ENCODE data around the gene PEPD. TPM values are rescaled to one million over a fixed set of nuclear protein-coding genes. Genes with fewer than 3 reads are reported as not detected.
"Not testable (repeated sequence)": the region's sequence is repeated elsewhere in the genome, so short reads cannot be mapped to it uniquely, and the experiment has no call there.

Gene PEPD
- 27.7 TPM for polyA plus RNA-seq (2013)

- peak; percentile 84 to 86 (median 86) for DNase-seq
- H3K27me3 ChIP-seq (replicated peaks in 2 of 5; ENCODE audit: control insufficient read depth in 4 of 5, insufficient read depth in 5 of 5, low read length in 4 of 5): peaks cover 0 to 4% (median 0%) of the 10 kb centered on the region in 5 experiments
- peaks cover 0 to 19% (median 14%) of the 10 kb centered on the region in 4 experiments for H3K4me1 ChIP-seq (ENCODE audit: control extremely low read depth in 1 of 4, control insufficient read depth in 4 of 4, insufficient read depth in 4 of 4, low read length in 3 of 4)
- ChIA-PET CTCF (interaction anchor here (2.0 kb wide), 1 partner anchor 10 kb away, joined by 5 read pairs; no protein-coding TSS in a partner anchor), POLR2A (interaction anchor here (0.6 kb wide), 1 partner anchor 605 kb away, joined by 4 read pairs; no protein-coding TSS in a partner anchor)
- peak within 1 kb of the TSS; percentile 56 to 90 (median 81) for H3K4me3 ChIP-seq (ENCODE audit: control insufficient read depth in 1 of 7, extremely low read depth in 1 of 7, insufficient read depth in 4 of 7, low read depth in 2 of 7, low read length in 6 of 7)
- 2% methylated on average over 64 of the region's 69 CpGs for WGBS (ENCODE audit: insufficient coverage)
- H3K36me3 ChIP-seq (ENCODE audit: control insufficient read depth in 4 of 4, insufficient read depth in 4 of 4, low read length in 3 of 4): no peaks in the 10 kb centered on the region
- no peaks in the 10 kb centered on the region for H3K9me3 ChIP-seq (ENCODE audit: control extremely low read depth in 1 of 5, control insufficient read depth in 4 of 5, insufficient read depth in 2 of 5, low read depth in 1 of 5, low read length in 4 of 5)
- no peak within 1 kb of the TSS for H3K27ac ChIP-seq (ENCODE audit: insufficient read depth in 1 of 2, low read depth in 1 of 2, low read length in 2 of 2, poor library complexity in 1 of 2, severe bottlenecking in 2 of 2)
Measured at GRCh38 chr19:33521480-33522370, at the start of gene PEPD. Gene PEPD (minus strand): TSS chr19:33521791. CDS start chr19:33521760, 31 bp downstream.

GRCh38 chr19:33569821-33570220 lies 48.2 kb upstream of the PEPD start:
- peaks cover 3 to 36% (median 7%) of the 10 kb centered on the region in 5 experiments for H3K27me3 ChIP-seq (replicated peaks in 2 of 5; ENCODE audit: control insufficient read depth in 4 of 5, insufficient read depth in 5 of 5, low read length in 4 of 5)
- no peak for DNase-seq
- ChIA-PET CTCF (no interaction called here), POLR2A (no interaction called here)
- H3K4me1 ChIP-seq (ENCODE audit: control extremely low read depth in 1 of 4, control insufficient read depth in 4 of 4, insufficient read depth in 4 of 4, low read length in 3 of 4): no peaks in the 10 kb centered on the region
- peaks cover 1 to 11% (median 6%) of the 10 kb centered on the region in 5 experiments for H3K9me3 ChIP-seq (ENCODE audit: control extremely low read depth in 1 of 5, control insufficient read depth in 4 of 5, insufficient read depth in 2 of 5, low read depth in 1 of 5, low read length in 4 of 5)
- no peak overlapping the region for H3K27ac ChIP-seq (ENCODE audit: insufficient read depth in 1 of 2, low read depth in 1 of 2, low read length in 2 of 2, poor library complexity in 1 of 2, severe bottlenecking in 2 of 2)
- 70% methylated on average over 2 of the region's 5 CpGs for WGBS (ENCODE audit: insufficient coverage)
- no peak overlapping the region for H3K4me3 ChIP-seq (ENCODE audit: control insufficient read depth in 1 of 7, extremely low read depth in 1 of 7, insufficient read depth in 4 of 7, low read depth in 2 of 7, low read length in 6 of 7)
- H3K36me3 ChIP-seq (ENCODE audit: control insufficient read depth in 4 of 4, insufficient read depth in 4 of 4, low read length in 3 of 4): no peaks in the 10 kb centered on the region

DNA sequence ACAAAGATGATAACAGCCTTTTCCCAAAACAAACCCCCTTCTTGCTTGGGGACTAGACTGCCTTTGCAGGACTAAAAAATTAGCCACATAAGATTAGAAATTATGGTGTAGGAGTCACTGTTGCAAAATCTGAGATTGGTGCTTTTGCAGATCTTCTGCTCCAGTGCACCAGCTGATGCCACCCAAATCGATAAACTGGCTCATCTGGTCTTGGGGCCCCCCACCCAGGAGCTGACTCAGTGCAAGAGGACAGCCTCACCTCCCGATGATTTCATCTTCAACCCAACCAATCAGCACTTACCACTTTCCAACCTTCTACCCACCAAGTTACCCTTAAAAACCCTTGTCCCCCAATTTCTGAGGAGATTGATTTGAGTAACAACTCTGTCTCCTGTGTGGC lies 47.1 kb upstream of the PEPD start:
- Histone ChIP-seq H3K4me3 (ENCODE audit: control insufficient read depth in 1 of 7, extremely low read depth in 1 of 7, insufficient read depth in 4 of 7, low read depth in 2 of 7, low read length in 6 of 7) (no peak overlapping the region), H3K27me3 (replicated peaks in 2 of 5; ENCODE audit: control insufficient read depth in 4 of 5, insufficient read depth in 5 of 5, low read length in 4 of 5) (peaks cover 4 to 35% (median 7%) of the 10 kb centered on the region in 5 experiments), H3K9me3 (ENCODE audit: control extremely low read depth in 1 of 5, control insufficient read depth in 4 of 5, insufficient read depth in 2 of 5, low read depth in 1 of 5, low read length in 4 of 5) (peaks cover 0 to 3% (median under 1%) of the 10 kb centered on the region in 5 experiments), H3K36me3 (ENCODE audit: control insufficient read depth in 4 of 4, insufficient read depth in 4 of 4, low read length in 3 of 4) (no peaks in the 10 kb centered on the region), H3K4me1 (ENCODE audit: control extremely low read depth in 1 of 4, control insufficient read depth in 4 of 4, insufficient read depth in 4 of 4, low read length in 3 of 4) (no peaks in the 10 kb centered on the region), H3K27ac (ENCODE audit: insufficient read depth in 1 of 2, low read depth in 1 of 2, low read length in 2 of 2, poor library complexity in 1 of 2, severe bottlenecking in 2 of 2) (no peak overlapping the region)
- ChIA-PET CTCF (no interaction called here), POLR2A (no interaction called here)
- no peak for DNase-seq
- WGBS (ENCODE audit: insufficient coverage): 94% methylated on average over 2 of the region's 2 CpGs

DNA sequence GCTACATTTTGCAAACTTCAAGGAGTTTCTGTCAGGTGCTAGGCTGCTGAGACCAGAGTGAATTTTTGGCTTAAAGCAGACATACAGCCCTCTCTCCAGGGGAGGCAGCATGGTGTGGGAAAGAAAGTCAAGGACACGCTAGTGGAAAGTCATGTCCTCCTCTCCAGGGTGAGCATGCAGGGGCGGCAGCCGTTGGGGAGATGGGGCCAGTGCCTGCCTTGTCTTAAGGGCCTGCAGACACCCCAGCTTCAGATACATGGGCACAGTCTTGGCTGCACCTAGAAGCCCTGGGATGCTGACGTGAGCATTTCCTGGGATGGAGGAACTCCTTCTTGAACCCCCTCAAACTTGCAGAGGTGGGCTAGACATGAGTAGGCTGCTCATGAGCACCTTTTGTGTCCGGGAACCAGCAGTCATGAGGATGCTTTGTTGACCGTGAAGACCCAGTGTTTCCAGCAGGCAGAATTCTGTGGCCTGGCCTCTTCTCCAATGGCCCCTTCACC lies 43.3 kb upstream of the PEPD start:
- no peak for DNase-seq
- no peaks in the 10 kb centered on the region for H3K4me1 ChIP-seq (ENCODE audit: control extremely low read depth in 1 of 4, control insufficient read depth in 4 of 4, insufficient read depth in 4 of 4, low read length in 3 of 4)
- POLR2A ChIA-PET: no interaction called here
- H3K36me3 ChIP-seq (ENCODE audit: control insufficient read depth in 4 of 4, insufficient read depth in 4 of 4, low read length in 3 of 4): no peaks in the 10 kb centered on the region
- H3K27me3 ChIP-seq (replicated peaks in 2 of 5; ENCODE audit: control insufficient read depth in 4 of 5, insufficient read depth in 5 of 5, low read length in 4 of 5): peaks cover 0 to 30% (median 8%) of the 10 kb centered on the region in 5 experiments
- H3K27ac ChIP-seq (ENCODE audit: insufficient read depth in 1 of 2, low read depth in 1 of 2, low read length in 2 of 2, poor library complexity in 1 of 2, severe bottlenecking in 2 of 2): no peak overlapping the region
- CTCF ChIA-PET: no interaction called here
- no peaks in the 10 kb centered on the region for H3K9me3 ChIP-seq (ENCODE audit: control extremely low read depth in 1 of 5, control insufficient read depth in 4 of 5, insufficient read depth in 2 of 5, low read depth in 1 of 5, low read length in 4 of 5)
- H3K4me3 ChIP-seq (ENCODE audit: control insufficient read depth in 1 of 7, extremely low read depth in 1 of 7, insufficient read depth in 4 of 7, low read depth in 2 of 7, low read length in 6 of 7): no peak overlapping the region
- WGBS (ENCODE audit: insufficient coverage): 79% methylated on average over 6 of the region's 6 CpGs

- no peaks in the 10 kb centered on the region for H3K36me3 ChIP-seq (ENCODE audit: control insufficient read depth in 4 of 4, insufficient read depth in 4 of 4, low read length in 3 of 4)
- POLR2A ChIA-PET: no interaction called here
- no peaks in the 10 kb centered on the region for H3K9me3 ChIP-seq (ENCODE audit: control extremely low read depth in 1 of 5, control insufficient read depth in 4 of 5, insufficient read depth in 2 of 5, low read depth in 1 of 5, low read length in 4 of 5)
- CTCF ChIA-PET: interaction anchor here (1.2 kb wide), 1 partner anchor 9 kb away, joined by 3 read pairs; no protein-coding TSS in a partner anchor
- DNase-seq: no peak
- H3K4me3 ChIP-seq (ENCODE audit: control insufficient read depth in 1 of 7, extremely low read depth in 1 of 7, insufficient read depth in 4 of 7, low read depth in 2 of 7, low read length in 6 of 7): no peak overlapping the region
- 91% methylated on average over 7 of the region's 7 CpGs for WGBS (ENCODE audit: insufficient coverage)
- peaks cover 0 to 21% (median 4%) of the 10 kb centered on the region in 5 experiments for H3K27me3 ChIP-seq (replicated peaks in 2 of 5; ENCODE audit: control insufficient read depth in 4 of 5, insufficient read depth in 5 of 5, low read length in 4 of 5)
- H3K27ac ChIP-seq (ENCODE audit: insufficient read depth in 1 of 2, low read depth in 1 of 2, low read length in 2 of 2, poor library complexity in 1 of 2, severe bottlenecking in 2 of 2): no peak overlapping the region
- no peaks in the 10 kb centered on the region for H3K4me1 ChIP-seq (ENCODE audit: control extremely low read depth in 1 of 4, control insufficient read depth in 4 of 4, insufficient read depth in 4 of 4, low read length in 3 of 4)
Measured at GRCh38 chr19:33562636-33563035, 41.0 kb upstream of the PEPD start.

- H3K36me3 ChIP-seq (ENCODE audit: control insufficient read depth in 4 of 4, insufficient read depth in 4 of 4, low read length in 3 of 4); H3K27ac ChIP-seq (ENCODE audit: insufficient read depth in 1 of 2, low read depth in 1 of 2, low read length in 2 of 2, poor library complexity in 1 of 2, severe bottlenecking in 2 of 2); POLR2A ChIA-PET; H3K9me3 ChIP-seq (ENCODE audit: control extremely low read depth in 1 of 5, control insufficient read depth in 4 of 5, insufficient read depth in 2 of 5, low read depth in 1 of 5, low read length in 4 of 5); DNase-seq; H3K4me1 ChIP-seq (ENCODE audit: control extremely low read depth in 1 of 4, control insufficient read depth in 4 of 4, insufficient read depth in 4 of 4, low read length in 3 of 4); H3K4me3 ChIP-seq (ENCODE audit: control insufficient read depth in 1 of 7, extremely low read depth in 1 of 7, insufficient read depth in 4 of 7, low read depth in 2 of 7, low read length in 6 of 7): not testable (repeated sequence)
- 80% methylated on average over 1 of the region's 5 CpGs for WGBS (ENCODE audit: insufficient coverage)
- H3K27me3 ChIP-seq (replicated peaks in 2 of 5; ENCODE audit: control insufficient read depth in 4 of 5, insufficient read depth in 5 of 5, low read length in 4 of 5): peaks cover 0 to 16% (median 4%) of the 10 kb centered on the region in 5 experiments
- CTCF ChIA-PET: interaction anchor here (1.2 kb wide), 1 partner anchor 8 kb away, joined by 3 read pairs; no protein-coding TSS in a partner anchor
Measured at GRCh38 chr19:33561666-33562065, 40.1 kb upstream of the PEPD start.

- no peak for DNase-seq
- no peak overlapping the region for H3K27ac ChIP-seq (ENCODE audit: insufficient read depth in 1 of 2, low read depth in 1 of 2, low read length in 2 of 2, poor library complexity in 1 of 2, severe bottlenecking in 2 of 2)
- ChIA-PET CTCF (no interaction called here), POLR2A (no interaction called here)
- no peaks in the 10 kb centered on the region for H3K9me3 ChIP-seq (ENCODE audit: control extremely low read depth in 1 of 5, control insufficient read depth in 4 of 5, insufficient read depth in 2 of 5, low read depth in 1 of 5, low read length in 4 of 5)
- H3K4me3 ChIP-seq (ENCODE audit: control insufficient read depth in 1 of 7, extremely low read depth in 1 of 7, insufficient read depth in 4 of 7, low read depth in 2 of 7, low read length in 6 of 7): no peak overlapping the region
- 75% methylated on average over 3 of the region's 6 CpGs for WGBS (ENCODE audit: insufficient coverage)
- no peaks in the 10 kb centered on the region for H3K36me3 ChIP-seq (ENCODE audit: control insufficient read depth in 4 of 4, insufficient read depth in 4 of 4, low read length in 3 of 4)
- no peaks in the 10 kb centered on the region for H3K4me1 ChIP-seq (ENCODE audit: control extremely low read depth in 1 of 4, control insufficient read depth in 4 of 4, insufficient read depth in 4 of 4, low read length in 3 of 4)
- H3K27me3 ChIP-seq (replicated peaks in 2 of 5; ENCODE audit: control insufficient read depth in 4 of 5, insufficient read depth in 5 of 5, low read length in 4 of 5): peaks cover 0 to 16% (median 4%) of the 10 kb centered on the region in 5 experiments
Measured at GRCh38 chr19:33561261-33561660, 39.7 kb upstream of the PEPD start.

Data from common myeloid progenitor, CD34-positive (primary cell).